HG03520 (cell line): ENCODE results near the gene IGIP.
A peak's percentile ranks its signal among the peaks of the same experiment; 100 is the strongest.

Experiments
- ATAC-seq: cut with Tn5 transposase; IDR thresholded peaks from one replicate; pipeline ENCODE4 v1.9.1; 2021; ENCODE audit warnings: mild to moderate bottlenecking, moderate library complexity; ENCODE audit not compliant: unreplicated experiment

Gene IGIP

GRCh38 chr5:140125637-140126036 is at the start of gene IGIP:
TSS of gene IGIP (plus strand) at chr5:140125937. CDS start at chr5:140128477, 2,540 bp downstream.
- no peak for ATAC-seq

GRCh38 chr5:140076142-140076541 is 49.6 kb upstream of the IGIP start:
- ATAC-seq = no peak

- no peak for ATAC-seq
These were observed 48.9 kb upstream of the IGIP start for GRCh38 chr5:140076788-140077187.

DNA sequence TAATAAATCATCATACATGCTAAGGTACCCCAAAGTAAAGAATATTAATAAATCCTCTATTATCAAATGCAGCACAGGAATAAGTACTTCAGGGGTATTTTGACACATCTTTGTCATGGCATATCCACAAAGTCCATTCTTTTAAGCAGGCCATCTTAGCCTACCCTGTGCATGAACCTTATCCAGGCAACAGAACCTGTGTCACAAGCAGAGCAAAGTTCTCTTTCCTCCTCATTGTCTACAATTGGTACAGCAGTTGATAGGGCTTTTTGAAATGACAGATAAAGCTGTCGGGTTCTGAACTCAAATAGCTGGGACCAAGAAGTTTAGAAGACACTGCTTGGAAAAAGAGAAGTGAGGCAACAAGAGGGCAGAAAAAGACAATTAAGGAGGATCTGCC is 42.6 kb upstream of the IGIP start:
- ATAC-seq = no peak

GRCh38 chr5:140083650-140084049 is 42.1 kb upstream of the IGIP start:
- ATAC-seq = no peak

GRCh38 chr5:140084541-140084940 is 41.2 kb upstream of the IGIP start:
- ATAC-seq = no peak

DNA sequence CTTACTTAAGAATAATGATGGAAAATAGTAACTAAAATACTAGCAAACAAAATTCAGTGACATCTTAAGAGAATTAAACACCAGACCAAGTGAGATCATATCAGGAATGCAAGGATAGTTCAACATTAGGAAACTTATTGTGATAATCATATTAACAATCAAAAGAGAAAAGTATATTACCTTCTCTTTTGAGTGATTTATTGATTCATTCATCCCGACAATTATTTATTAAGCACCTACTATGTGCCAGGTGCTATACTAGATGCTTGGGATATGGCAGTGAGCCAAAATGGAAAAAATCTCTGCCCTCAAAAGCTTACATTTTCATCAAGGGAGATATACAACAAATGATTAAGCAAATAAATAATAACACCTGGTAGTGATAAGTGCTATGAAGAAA is 35.5 kb upstream of the IGIP start:
- ATAC-seq = no peak

DNA sequence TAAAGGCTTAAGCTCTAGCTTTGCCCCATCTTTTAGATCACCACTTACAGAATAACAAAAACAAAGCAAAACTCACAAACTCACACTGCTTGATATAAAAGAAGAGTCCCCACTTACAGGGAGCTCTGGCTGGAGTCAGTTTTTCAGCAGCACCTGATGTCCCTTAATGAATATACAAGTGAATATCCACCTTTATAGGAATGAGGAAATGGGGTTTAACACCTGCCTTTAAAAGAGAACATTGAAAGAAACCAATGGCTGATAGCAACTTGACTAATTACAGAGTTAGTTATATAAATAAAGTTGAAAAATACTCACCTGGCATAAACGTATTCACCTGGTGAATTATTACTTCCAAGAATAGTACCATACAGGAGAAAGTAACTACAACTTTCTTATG is 32.6 kb upstream of the IGIP start:
- ATAC-seq = no peak

GRCh38 chr5:140093866-140094265 is 31.9 kb upstream of the IGIP start:
- no peak for ATAC-seq

GRCh38 chr5:140094889-140095288 is 30.8 kb upstream of the IGIP start:
- no peak for ATAC-seq

DNA sequence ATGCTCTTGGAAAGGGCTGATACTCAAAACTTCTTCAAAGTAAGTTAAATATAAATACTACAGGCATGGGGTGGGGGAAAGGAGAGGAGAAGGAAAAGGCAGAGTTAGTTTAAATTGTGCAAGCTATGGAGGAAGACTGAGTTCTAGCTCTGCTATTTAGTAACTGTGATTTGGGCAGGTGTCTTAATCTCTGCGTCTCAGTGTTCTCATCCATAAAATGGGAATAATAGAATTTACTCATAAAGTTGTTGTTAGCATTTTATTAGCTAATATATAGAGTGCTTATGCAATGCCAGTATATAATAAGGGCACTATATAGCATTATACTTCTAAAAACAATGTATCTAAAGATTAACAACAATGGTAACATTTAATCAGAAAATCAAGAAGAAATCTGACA is 24.6 kb upstream of the IGIP start:
- ATAC-seq = no peak

DNA sequence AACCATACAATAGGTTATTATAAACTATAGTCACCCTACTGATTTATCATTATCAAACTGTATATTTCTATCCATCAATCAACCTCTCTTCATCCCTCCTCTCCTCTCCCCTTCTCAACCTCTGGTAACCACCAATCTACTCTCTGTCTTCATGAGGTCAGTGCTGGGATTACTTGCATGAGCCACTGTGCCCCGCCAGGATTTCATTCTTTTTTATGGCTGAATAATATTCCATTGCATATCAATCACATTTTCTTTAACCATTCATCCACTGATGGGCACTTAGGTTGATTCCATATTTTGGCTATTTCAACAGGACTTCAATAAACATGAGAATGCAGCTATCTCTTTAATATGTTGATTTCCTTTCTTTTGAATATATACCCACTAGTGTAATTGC is 22.6 kb upstream of the IGIP start:
- ATAC-seq = no peak

DNA sequence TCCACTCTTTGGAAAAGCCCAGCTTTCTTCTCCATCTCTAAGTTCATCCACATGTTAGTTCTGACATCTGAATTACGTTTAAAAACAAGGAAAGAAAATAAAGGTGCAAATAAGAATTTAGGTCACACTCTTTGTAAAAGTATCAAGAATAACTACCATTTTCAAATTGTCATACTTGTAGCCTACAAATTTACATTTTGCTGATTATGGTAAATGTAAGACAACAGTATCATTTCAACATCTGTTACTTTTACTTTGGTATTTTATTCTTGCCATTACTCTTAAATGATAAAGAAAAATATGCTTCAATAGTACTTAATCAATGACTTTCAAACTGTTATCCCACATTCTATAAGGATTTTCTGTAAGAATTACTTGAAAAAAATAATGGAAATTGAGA is 21.6 kb upstream of the IGIP start:
- no peak for ATAC-seq

GRCh38 chr5:140106101-140106500 is 19.6 kb upstream of the IGIP start:
- ATAC-seq = no peak

GRCh38 chr5:140106805-140107311 is 18.9 kb upstream of the IGIP start:
- no peak for ATAC-seq

DNA sequence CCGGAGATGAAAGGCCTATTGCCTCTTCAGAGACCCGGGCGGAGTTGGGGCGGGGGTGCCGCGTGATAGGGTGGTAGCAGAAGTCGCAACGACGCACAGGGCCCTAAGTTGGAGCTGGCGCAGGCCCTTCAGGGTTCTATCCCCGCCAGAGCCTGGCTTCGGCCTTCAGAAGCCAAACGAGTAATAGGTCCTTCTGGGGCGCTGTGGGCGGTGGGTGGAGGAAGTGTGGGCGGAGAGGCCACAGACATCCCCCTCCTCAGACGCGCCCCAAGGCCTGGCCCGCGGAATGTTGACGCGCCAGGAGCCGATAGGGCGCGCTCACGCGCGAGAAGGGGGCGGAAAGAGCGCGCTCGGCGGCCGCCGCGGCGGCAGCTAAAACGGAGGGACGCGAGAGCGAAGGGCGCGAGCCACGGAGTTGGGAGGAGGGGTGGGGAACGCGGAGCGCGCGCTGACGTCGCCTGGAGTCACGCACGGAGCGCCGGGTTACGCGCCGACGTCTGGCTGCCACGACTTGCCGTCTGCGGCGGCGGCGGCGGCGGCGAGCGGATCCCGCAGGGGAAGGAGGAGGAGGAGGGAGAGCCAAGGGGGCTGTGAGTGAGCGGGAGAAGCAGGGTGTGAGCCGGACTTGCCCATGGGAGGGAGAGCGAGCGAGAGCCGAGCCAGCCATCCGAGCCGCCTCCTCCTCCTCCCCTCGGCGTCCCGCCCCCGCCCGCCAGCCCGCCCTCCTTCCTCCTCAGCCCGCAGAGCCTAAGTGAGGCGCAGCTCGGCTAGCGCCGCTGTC is 18.2 kb upstream of the IGIP start:
- ATAC-seq = peak; percentile 82

DNA sequence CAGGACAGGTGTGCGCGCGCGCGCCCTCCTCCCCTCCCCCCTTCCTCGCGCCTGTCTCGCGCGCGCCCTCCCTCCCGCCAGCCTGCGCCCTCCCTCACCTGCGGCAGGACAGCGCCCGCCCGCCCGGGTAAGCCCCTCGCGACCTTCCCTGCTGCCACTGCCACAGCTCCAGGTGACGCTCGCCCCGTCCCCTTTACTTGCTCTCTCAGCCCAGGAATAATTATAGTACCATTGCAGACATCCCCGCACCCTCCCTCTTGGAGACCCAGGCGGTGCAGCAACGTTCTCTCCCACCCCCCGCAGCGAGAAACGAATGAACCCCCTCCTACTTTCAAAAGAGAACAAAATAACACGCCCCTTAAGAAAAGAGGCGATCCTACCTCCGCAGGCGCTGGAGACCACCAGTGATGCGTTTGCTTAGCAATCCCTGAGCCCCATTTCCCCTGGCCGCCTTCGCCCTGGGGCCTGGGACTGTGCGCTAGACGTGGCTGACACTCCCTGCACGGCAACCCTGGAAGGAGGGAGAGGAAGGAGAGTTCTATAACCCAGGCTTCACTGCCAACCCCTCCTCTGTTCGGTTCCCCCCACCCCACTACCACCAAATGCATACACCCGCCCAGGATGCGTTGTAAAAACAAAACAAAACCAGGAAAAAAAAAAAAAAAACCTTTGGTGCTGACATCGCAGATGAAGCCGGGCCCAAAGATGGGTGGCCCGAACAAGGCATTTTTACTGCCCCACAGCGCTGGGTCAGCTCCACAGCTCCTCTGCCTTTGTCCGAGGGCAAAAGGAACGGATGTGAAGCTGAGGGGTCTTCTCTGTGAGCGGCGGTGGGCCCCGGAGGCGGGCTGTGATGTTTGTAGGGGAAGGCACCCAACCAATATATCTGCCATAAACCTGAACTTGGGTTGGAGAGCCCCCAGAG is 17.4 kb upstream of the IGIP start:
- ATAC-seq = no peak

GRCh38 chr5:140109018-140109758 is 16.5 kb upstream of the IGIP start:
- no peak for ATAC-seq

GRCh38 chr5:140109759-140110645 is 15.7 kb upstream of the IGIP start:
- ATAC-seq = no peak

GRCh38 chr5:140110646-140110957 is 15.1 kb upstream of the IGIP start:
- ATAC-seq = no peak
